Breast epithelium (tissue), 4 donors: Measurements from ENCODE around the gene NUCB1. TPM values are rescaled to one million over a fixed set of nuclear protein-coding genes. Genes with fewer than 3 reads are reported as not detected.

ENCODE experiments used
- DNase-seq, 2 donors: peaks; one replicate each; pipeline ENCODE4 v3.0.0-alpha.2; 2019; ENCODE audit warnings: low spot score in 2 of 2
- H3K27ac ChIP-seq, 2 donors: fragments of 200-600 bp; sonication (generic) in 1 of 2; one replicate each; pipeline ENCODE4 v1.5.1; 2016 to 2019; ENCODE audit warnings: mild to moderate bottlenecking in 1 of 2
- H3K27me3 ChIP-seq, 2 donors: fragments of 200-600 bp; sonication (generic) in 1 of 2; one replicate each; pipeline versions ENCODE4 v1.5.1 to v1.6.0; 2017 to 2019; ENCODE audit warnings: control low read depth in 1 of 2, mild to moderate bottlenecking in 1 of 2
- H3K36me3 ChIP-seq: fragments of 200-600 bp; one replicate; pipeline ENCODE4 v1.5.1; 2019
- H3K4me1 ChIP-seq, 2 donors: fragments of 200-600 bp; sonication (generic); one replicate each; pipeline ENCODE4 v1.5.1; 2016 to 2019; ENCODE audit warnings: control low read depth in 1 of 2
- H3K4me3 ChIP-seq, 3 donors: fragments of 200-600 bp; sonication (generic); 1 replicate in 2 of 3; 2 replicates in 1 of 3; pipeline ENCODE4 v1.5.1; 2016 to 2019; ENCODE audit warnings: mild to moderate bottlenecking in 3 of 3, moderate library complexity in 2 of 3
- H3K9me3 ChIP-seq, 2 donors: fragments of 200-600 bp; sonication (generic) in 1 of 2; one replicate each; pipeline ENCODE4 v1.5.1; 2016 to 2019; ENCODE audit warnings: control low read depth in 1 of 2
- CTCF ChIP-seq, 3 donors: fragments of 450-650 bp; IDR thresholded peaks; one replicate each; pipeline ENCODE4 v1.5.1; 2016 to 2017; ENCODE audit warnings: antibody characterized with exemption in 3 of 3, mild to moderate bottlenecking in 3 of 3, moderate library complexity in 3 of 3
- POLR2A ChIP-seq: fragments of 450-650 bp; IDR thresholded peaks from one replicate; pipeline ENCODE4 v1.6.1; 2016; ENCODE audit warnings: antibody characterized with exemption, mild to moderate bottlenecking, moderate library complexity
- POLR2AphosphoS5 ChIP-seq, 3 donors: sonication (generic); formaldehyde crosslinking; IDR thresholded peaks; one replicate each; pipeline ENCODE4 v1.6.1; 2017; ENCODE audit warnings: antibody characterized with exemption in 3 of 3
- intact Hi-C: fragments of 100-400 bp; cut with DNase I; formaldehyde crosslinking; loops from one replicate; pipeline ENCODE4 v1.15.1; 2023; ENCODE audit warnings: low total_unique reads
- total RNA-seq, 3 donors: library from RNA; depleted of rRNA; stranded (reverse); fragments of >200 nt; gene quantifications; one replicate each; pipeline ENCODE4 v1.1.0, GENCODE V29; 2016

The NUCB1 gene
- 100 to 1,000 TPM; 131 to 333 (median 223) TPM for total RNA-seq

DNA sequence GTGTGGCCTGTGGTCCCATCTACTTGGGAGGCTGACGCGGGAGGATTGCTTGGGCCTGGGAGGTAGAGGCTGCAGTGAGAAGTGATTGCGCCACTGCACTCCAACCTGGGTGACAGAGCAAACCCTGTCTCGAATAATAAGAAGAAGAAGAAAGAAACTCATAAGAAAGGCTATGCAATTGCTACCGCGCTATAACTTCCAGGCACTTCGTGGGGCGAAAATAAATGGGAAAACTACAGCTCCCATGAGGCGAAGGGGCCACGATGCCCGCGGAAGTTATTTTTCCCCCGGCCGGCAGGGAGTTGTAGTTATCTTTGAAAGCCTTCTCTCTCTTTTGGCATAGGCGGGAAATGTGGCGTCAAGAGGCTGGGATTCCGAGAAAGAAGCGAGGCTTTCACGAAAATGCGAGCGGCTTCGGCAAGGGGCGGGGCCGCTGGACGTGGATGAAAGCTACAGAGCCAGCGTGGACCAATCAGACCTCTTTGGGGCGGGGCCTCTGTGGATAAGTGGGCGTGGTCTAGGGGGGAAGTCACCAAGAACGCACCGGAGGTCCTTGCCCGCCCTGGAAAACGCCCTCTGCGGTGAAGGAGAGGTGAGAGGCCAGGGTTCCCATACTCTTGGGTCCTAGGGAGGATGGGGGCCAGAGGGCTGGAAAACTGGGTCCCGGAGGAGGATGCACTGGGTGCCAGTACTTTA, at the start of gene NUCB1:
TSS of gene NUCB1 (plus strand) at position 532 of the 696 bp plus-strand sequence. CDS start 485 bp downstream, outside the sequence.
- peak; percentile 99 for DNase-seq
- peak within 1 kb of the TSS; percentile 87 to 89 for H3K27ac ChIP-seq
- no peaks in the 10 kb centered on the region for H3K36me3 ChIP-seq
- peak; percentile 17 for TF ChIP-seq POLR2A
- peak in 2 of 3 donors; percentile 41 to 42 for TF ChIP-seq CTCF (IDR thresholded peaks at IDR 0.05)
- peak; percentile 51 to 80 (median 74) for TF ChIP-seq POLR2AphosphoS5 (IDR thresholded peaks at IDR 0.05)
- intact Hi-C loops: loop anchor here (1.0 kb wide), 1 partner anchor 27 kb away; no protein-coding TSS in a partner anchor
- peaks cover 5 to 17% of the 10 kb centered on the region in 2 donors for H3K4me1 ChIP-seq
- peak within 1 kb of the TSS; percentile 75 to 83 (median 76) for H3K4me3 ChIP-seq
- H3K9me3 ChIP-seq: no peaks in the 10 kb centered on the region
- no peaks in the 10 kb centered on the region for H3K27me3 ChIP-seq

DNA sequence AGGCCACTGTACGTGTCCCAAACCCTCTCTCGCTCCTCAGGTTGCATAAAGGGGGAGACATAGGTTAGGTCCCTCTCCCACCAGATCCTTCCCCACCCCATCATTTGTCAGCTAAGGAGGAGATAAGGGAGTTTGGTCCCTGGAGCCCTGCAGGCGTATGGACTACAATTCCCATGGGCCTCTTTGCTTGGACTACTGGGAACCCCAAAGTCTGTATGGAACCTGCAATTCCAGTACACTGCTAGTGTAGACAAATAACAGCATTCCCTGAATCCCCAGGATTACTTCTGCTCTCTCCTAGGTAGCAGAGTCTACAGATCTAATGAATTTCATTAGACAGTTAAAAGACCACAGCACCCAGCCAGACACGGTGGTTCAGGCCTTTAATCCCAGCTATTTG, 47.8 kb upstream of the NUCB1 start:
- H3K36me3 ChIP-seq: no peaks in the 10 kb centered on the region
- no peaks in the 10 kb centered on the region for H3K4me1 ChIP-seq
- no peaks in the 10 kb centered on the region for H3K27me3 ChIP-seq
- H3K4me3 ChIP-seq: no peak overlapping the region
- TF ChIP-seq POLR2AphosphoS5 (IDR thresholded peaks at IDR 0.05) (no peak), CTCF (IDR thresholded peaks at IDR 0.05) (no peak), POLR2A (no peak)
- no peaks in the 10 kb centered on the region for H3K9me3 ChIP-seq
- H3K27ac ChIP-seq: no peak overlapping the region
- DNase-seq: no peak
- intact Hi-C loops: no loop called here

DNA sequence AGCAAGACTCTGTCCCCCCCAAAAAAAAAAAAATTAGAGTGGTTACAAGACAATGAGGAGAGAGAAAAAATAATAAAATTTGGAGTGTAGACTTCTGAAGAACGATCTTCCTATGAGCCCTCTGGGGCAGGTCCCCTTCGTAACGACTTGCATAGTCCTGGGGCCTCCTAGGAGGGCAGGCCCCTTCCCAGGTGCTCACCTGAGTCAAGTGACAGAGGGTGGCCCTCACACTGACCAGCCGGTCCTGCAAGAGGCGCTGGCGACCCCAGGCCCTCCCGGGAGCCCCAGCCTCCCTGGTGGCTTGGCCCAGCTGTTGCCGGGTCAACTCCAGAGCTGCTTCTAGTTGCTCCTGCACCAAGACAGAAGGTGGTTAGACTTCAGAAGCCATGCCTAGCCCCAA, 46.6 kb upstream of the NUCB1 start:
- H3K27me3 ChIP-seq: no peaks in the 10 kb centered on the region
- no peak overlapping the region for H3K27ac ChIP-seq
- H3K4me1 ChIP-seq: no peaks in the 10 kb centered on the region
- DNase-seq: no peak
- TF ChIP-seq CTCF (IDR thresholded peaks at IDR 0.05): no peak
- no peak for TF ChIP-seq POLR2A
- TF ChIP-seq POLR2AphosphoS5 (IDR thresholded peaks at IDR 0.05): no peak
- no peak overlapping the region for H3K4me3 ChIP-seq
- intact Hi-C loops: no loop called here
- no peaks in the 10 kb centered on the region for H3K36me3 ChIP-seq
- H3K9me3 ChIP-seq: no peaks in the 10 kb centered on the region

GRCh38 chr19:48854103-48854502, 46.0 kb upstream of the NUCB1 start:
- Histone ChIP-seq H3K4me3 (no peak overlapping the region), H3K36me3 (no peaks in the 10 kb centered on the region), H3K27me3 (no peaks in the 10 kb centered on the region), H3K27ac (no peak overlapping the region), H3K4me1 (no peaks in the 10 kb centered on the region), H3K9me3 (no peaks in the 10 kb centered on the region)
- TF ChIP-seq CTCF (IDR thresholded peaks at IDR 0.05): no peak
- TF ChIP-seq POLR2AphosphoS5 (IDR thresholded peaks at IDR 0.05): no peak
- no peak for TF ChIP-seq POLR2A
- DNase-seq: no peak
- intact Hi-C loops: no loop called here

- no peaks in the 10 kb centered on the region for H3K9me3 ChIP-seq
- no peaks in the 10 kb centered on the region for H3K4me1 ChIP-seq
- no peak for TF ChIP-seq CTCF (IDR thresholded peaks at IDR 0.05)
- TF ChIP-seq POLR2A: no peak
- no peak for TF ChIP-seq POLR2AphosphoS5 (IDR thresholded peaks at IDR 0.05)
- intact Hi-C loops: no loop called here
- H3K27me3 ChIP-seq: no peaks in the 10 kb centered on the region
- no peak overlapping the region for H3K4me3 ChIP-seq
- no peaks in the 10 kb centered on the region for H3K36me3 ChIP-seq
- no peak for DNase-seq
- H3K27ac ChIP-seq: no peak overlapping the region
These were observed 43.2 kb upstream of the NUCB1 start for GRCh38 chr19:48856921-48857320.
